PC-9 (cell line): ENCODE results near the gene CDO1. TPM values are rescaled to one million over a fixed set of nuclear protein-coding genes. Genes with fewer than 3 reads are reported as not detected.

Experiments used
- BruUV-seq: library from RNA; stranded (reverse); fragments of 400-500 nt; replicated peaks from 2 replicates; lab custom pipeline; 2021; lab: Mats Ljungman, UMichigan
- CTCF ChIA-PET: fragments of 300-600 bp; sonication (Branson Sonifier 250); formaldehyde crosslinking; loops from one replicate; lab custom pipeline; 2022; ENCODE audit warnings: antibody characterized with exemption; lab: Charles Lee
- POLR2A ChIA-PET: fragments of 300-600 bp; sonication (Branson Sonifier 250); formaldehyde crosslinking; loops from one replicate; lab custom pipeline; 2022; ENCODE audit warnings: antibody characterized with exemption; ENCODE audit not compliant: unreplicated experiment; lab: Charles Lee
- DNase-seq, 2 experiments: peaks; one replicate each; pipeline versions ENCODE4 v3.0.0 to v3.0.0-alpha.2; 2015 to 2022; ENCODE audit warnings: mixed read lengths in 1 of 2
- H2AFZ ChIP-seq: fragments of 200-600 bp; sonication (generic); 2 replicates; pipeline ENCODE4 v1.8.1; 2017; ENCODE audit warnings: antibody characterized with exemption
- H3F3A ChIP-seq: fragments of 200-600 bp; sonication (generic); 2 replicates; pipeline ENCODE4 v1.8.1; 2017; ENCODE audit warnings: antibody characterized with exemption, mild to moderate bottlenecking, low read depth; ENCODE audit not compliant: insufficient read depth
- H3K27ac ChIP-seq: fragments of 200-600 bp; sonication (generic); 2 replicates; pipeline ENCODE4 v1.6.1; 2016; ENCODE audit warnings: mixed run types
- H3K27me3 ChIP-seq: fragments of 200-600 bp; sonication (generic); 2 replicates; pipeline ENCODE4 v1.6.1; 2016; ENCODE audit warnings: low read depth, mixed run types; ENCODE audit not compliant: insufficient read depth
- H3K36me3 ChIP-seq: fragments of 200-600 bp; sonication (generic); 2 replicates; pipeline ENCODE4 v1.6.1; 2016; ENCODE audit warnings: low read depth, mixed run types
- H3K4me1 ChIP-seq: fragments of 200-600 bp; sonication (generic); replicated peaks from 2 replicates; pipeline ENCODE4 v1.6.1; 2016; ENCODE audit warnings: mixed run types; ENCODE audit not compliant: insufficient read depth
- H3K4me2 ChIP-seq: fragments of 200-600 bp; sonication (generic); 2 replicates; pipeline ENCODE4 v1.6.1; 2017; ENCODE audit warnings: mixed run types
- H3K4me3 ChIP-seq: fragments of 200-600 bp; sonication (generic); 2 replicates; pipeline ENCODE4 v1.6.1; 2016; ENCODE audit warnings: mixed run types
- H3K79me2 ChIP-seq: fragments of 200-600 bp; sonication (generic); 2 replicates; pipeline ENCODE4 v1.6.1; 2017; ENCODE audit warnings: low read depth, mixed run types
- H3K9me2 ChIP-seq: fragments of 200-600 bp; sonication (generic); 2 replicates; pipeline ENCODE4 v1.8.1; 2017; ENCODE audit warnings: mild to moderate bottlenecking; ENCODE audit not compliant: insufficient read depth
- H3K9me3 ChIP-seq: fragments of 200-600 bp; sonication (generic); 2 replicates; pipeline ENCODE4 v1.8.1; 2016; ENCODE audit warnings: low read depth; ENCODE audit not compliant: insufficient read depth
- H4K20me1 ChIP-seq: fragments of 200-600 bp; sonication (generic); 2 replicates; pipeline ENCODE4 v1.8.1; 2017; ENCODE audit not compliant: insufficient read depth
- CTCF ChIP-seq: fragments of 200-600 bp; sonication (generic); conservative IDR thresholded peaks from 2 replicates; pipeline ENCODE4 v1.6.1; 2017; ENCODE audit warnings: mixed run types, antibody characterized with exemption, mild to moderate bottlenecking, moderate library complexity
- EZH2 ChIP-seq: fragments of 200-600 bp; sonication (generic); IDR thresholded peaks from 2 replicates; pipeline ENCODE4 v1.8.0; 2017; ENCODE audit warnings: antibody characterized with exemption, low read depth
- intact Hi-C: fragments of 100-400 bp; cut with micrococcal nuclease; formaldehyde crosslinking; loops from one replicate; pipeline ENCODE4 v1.10.0; 2022; ENCODE audit not compliant: unreplicated experiment
- total RNA-seq: library from RNA; stranded (reverse); gene quantifications from 2 replicates; pipeline ENCODE4 v1.2.3, GENCODE V29; 2021

CDO1 gene
- total RNA-seq, 1 experiment from 2014 or later = not detected

GRCh38 chr5:115798252-115798651 lies 18.2 kb downstream of the CDO1 start:
- Histone ChIP-seq H4K20me1 (no peaks in the 10 kb centered on the region), H3K79me2 (no peaks in the 10 kb centered on the region), H3K9me3 (no peaks in the 10 kb centered on the region), H3K27ac (no peak overlapping the region), H3K4me1 (no peaks in the 10 kb centered on the region), H3K9me2 (no peaks in the 10 kb centered on the region), H3K27me3 (no peaks in the 10 kb centered on the region), H3K36me3 (no peaks in the 10 kb centered on the region), H3K4me2 (no peak overlapping the region), H2AFZ (no peak overlapping the region), H3F3A (no peaks in the 10 kb centered on the region), H3K4me3 (no peak overlapping the region)
- CTCF ChIA-PET = no interaction called here
- POLR2A ChIA-PET = no interaction called here
- BruUV-seq = no TSS peak
- TF ChIP-seq CTCF = no peak
- no peak for TF ChIP-seq EZH2
- intact Hi-C loops = no loop called here
- DNase-seq = no peak

GRCh38 chr5:115796656-115797055 lies 19.8 kb downstream of the CDO1 start:
- H3K9me3 ChIP-seq = no peaks in the 10 kb centered on the region
- BruUV-seq = no TSS peak
- H3K36me3 ChIP-seq = no peaks in the 10 kb centered on the region
- TF ChIP-seq CTCF = no peak
- TF ChIP-seq EZH2 = no peak
- no peaks in the 10 kb centered on the region for H3K79me2 ChIP-seq
- ChIA-PET CTCF (no interaction called here), POLR2A (no interaction called here)
- DNase-seq = no peak
- no peak overlapping the region for H3K4me3 ChIP-seq
- H3K27ac ChIP-seq = no peak overlapping the region
- H3K9me2 ChIP-seq = no peaks in the 10 kb centered on the region
- no peaks in the 10 kb centered on the region for H4K20me1 ChIP-seq
- no peaks in the 10 kb centered on the region for H3K4me1 ChIP-seq
- H3F3A ChIP-seq = no peaks in the 10 kb centered on the region
- H2AFZ ChIP-seq = no peak overlapping the region
- intact Hi-C loops = no loop called here
- no peak overlapping the region for H3K4me2 ChIP-seq
- H3K27me3 ChIP-seq = no peaks in the 10 kb centered on the region

GRCh38 chr5:115795700-115796099 lies 20.8 kb downstream of the CDO1 start:
- H3K9me2 ChIP-seq = no peaks in the 10 kb centered on the region
- no peaks in the 10 kb centered on the region for H3F3A ChIP-seq
- CTCF ChIA-PET = no interaction called here
- DNase-seq = no peak
- BruUV-seq = no TSS peak
- no peaks in the 10 kb centered on the region for H3K27me3 ChIP-seq
- no peak overlapping the region for H3K4me3 ChIP-seq
- POLR2A ChIA-PET = interaction anchor here (0.6 kb wide), 1 partner anchor 1765 kb away, joined by 3 read pairs; no protein-coding TSS in a partner anchor
- H3K4me2 ChIP-seq = no peak overlapping the region
- intact Hi-C loops = no loop called here
- no peak overlapping the region for H2AFZ ChIP-seq
- H3K27ac ChIP-seq = no peak overlapping the region
- no peaks in the 10 kb centered on the region for H3K36me3 ChIP-seq
- no peak for TF ChIP-seq EZH2
- TF ChIP-seq CTCF = no peak
- H3K79me2 ChIP-seq = no peaks in the 10 kb centered on the region
- H3K9me3 ChIP-seq = no peaks in the 10 kb centered on the region
- H4K20me1 ChIP-seq = no peaks in the 10 kb centered on the region
- H3K4me1 ChIP-seq = no peaks in the 10 kb centered on the region
